HG03521 (cell line): ENCODE data around the gene DCTN3.
A peak's percentile ranks its signal among the peaks of the same experiment; 100 is the strongest.

Source experiments
- ATAC-seq: cut with Tn5 transposase; IDR thresholded peaks from one replicate; pipeline ENCODE4 v1.9.1; 2021; ENCODE audit warnings: mild to moderate bottlenecking, moderate library complexity; ENCODE audit not compliant: unreplicated experiment

DCTN3 gene

DNA sequence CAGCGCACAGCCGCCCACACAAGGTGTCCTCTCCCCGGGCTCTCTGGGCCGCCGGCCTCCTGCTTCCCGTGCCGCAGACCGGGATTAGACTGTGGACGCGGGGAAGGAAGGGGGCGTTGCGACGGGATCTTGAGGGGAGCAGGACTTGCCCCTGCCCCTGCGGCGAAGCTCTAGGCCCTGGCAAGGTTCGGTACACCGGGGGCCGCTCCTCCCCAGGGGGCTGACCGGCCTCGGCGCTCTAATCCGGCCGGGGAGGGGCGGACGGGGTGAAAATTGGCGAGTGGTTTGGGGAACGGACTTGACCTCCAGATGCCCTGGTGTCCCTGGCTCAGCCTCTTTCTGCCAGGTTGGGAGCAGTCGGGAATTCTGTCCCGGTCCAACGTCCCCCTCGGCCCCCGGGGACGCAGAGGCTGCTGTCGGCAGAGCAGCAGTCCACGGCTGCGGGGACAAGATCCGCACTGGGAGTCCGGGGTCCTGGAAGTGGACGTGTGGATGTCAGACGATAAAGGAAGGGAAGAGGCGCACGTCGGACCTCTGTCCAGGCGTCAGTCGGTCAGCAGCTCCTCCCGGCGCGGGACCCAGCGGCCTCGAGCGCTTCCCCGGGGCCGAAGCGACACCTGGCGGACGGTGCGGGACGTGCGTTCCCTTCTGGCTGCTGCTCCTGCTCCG, 28.9 kb downstream of the DCTN3 start:
- ATAC-seq, result peak; percentile 67

GRCh38 chr9:34590381-34591247, 29.7 kb downstream of the DCTN3 start:
- no peak for ATAC-seq

- ATAC-seq, result no peak
These were observed 30.5 kb downstream of the DCTN3 start, which contains the start of gene CNTFR for GRCh38 chr9:34589636-34590380. Gene CNTFR, minus strand, starts transcription at chr9:34589724. Its CDS starts 20,743 bp downstream, at chr9:34568981.

DNA sequence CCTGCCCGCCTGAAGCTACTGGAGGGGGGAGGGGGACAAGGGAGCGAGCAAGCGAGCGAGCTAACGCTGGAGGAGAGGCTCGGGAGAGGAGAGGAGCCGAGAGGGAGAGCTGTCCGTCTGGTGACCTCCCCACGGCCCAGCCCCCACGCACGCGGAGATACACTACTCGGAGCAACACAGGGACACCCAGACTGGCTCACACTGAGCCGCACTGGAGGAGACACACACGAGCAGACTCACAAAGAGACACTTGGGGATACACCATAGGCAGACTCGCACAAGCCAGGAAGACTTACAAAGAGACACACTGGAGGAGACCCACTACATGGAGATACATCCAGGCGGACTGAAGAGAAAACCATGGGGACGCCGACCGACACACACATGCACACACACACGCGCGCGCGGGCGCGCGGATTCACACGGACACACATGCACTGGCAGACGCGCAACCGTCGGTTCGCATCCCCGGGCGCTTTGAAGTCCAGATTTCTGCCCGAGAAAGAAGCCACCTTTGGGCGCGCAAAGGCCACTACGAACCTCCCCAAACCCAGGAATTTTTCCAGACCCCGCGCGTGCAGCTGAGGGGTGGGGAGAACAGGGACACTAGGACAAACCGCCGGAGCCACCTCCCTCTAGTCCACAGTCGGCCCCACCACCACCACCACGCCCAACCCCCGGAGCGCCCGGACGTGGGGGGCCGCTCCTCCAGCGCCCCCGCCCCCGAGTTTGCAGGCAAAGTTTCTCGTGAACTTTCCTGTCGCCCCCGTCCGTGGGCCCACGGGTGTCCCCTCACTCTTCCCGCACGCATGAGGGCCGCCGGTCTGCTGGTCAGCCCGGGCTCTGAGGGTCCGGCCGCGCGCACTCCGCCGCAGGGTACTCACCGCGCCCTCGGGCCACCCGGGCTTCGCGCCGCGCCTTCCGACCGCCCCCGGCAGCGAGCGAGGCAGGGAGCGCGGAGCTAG, 31.3 kb downstream of the DCTN3 start:
- no peak for ATAC-seq

GRCh38 chr9:34587271-34587670, 33.0 kb downstream of the DCTN3 start:
- no peak for ATAC-seq

DNA sequence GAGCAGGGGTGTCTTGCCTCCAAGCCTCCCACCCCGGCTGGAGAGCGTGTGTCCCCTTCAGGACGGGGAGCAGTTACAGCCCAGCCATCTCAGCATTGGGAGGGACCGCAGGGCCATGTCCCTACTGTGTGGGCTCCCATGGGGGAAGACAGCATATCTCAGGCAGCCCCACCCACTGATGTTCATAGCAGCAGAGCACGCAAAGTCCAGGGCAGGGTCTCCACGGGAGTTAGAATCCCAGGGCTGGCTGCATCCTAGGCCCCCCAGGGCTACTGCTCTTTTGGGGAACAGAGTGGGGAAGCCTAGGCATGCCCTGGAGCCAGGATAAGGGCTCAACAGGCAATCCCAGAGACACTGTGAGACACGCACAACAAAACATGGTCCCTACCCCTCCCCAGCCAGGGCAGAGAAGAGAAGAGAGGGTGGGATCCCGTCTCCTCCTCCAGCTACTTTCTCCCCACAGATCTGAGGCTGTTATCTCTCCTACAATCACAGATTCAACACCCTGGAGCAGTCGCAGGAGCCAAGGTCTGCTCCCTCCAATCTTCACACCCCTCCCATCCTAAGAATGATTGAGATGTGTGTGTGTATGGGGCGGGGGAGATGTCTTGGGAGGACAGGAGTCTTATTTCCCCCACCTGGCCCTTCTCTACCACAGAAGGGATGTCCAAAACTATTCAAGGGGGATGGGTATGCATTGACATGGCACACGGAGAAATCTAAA, 34.2 kb downstream of the DCTN3 start:
- no peak for ATAC-seq

DNA sequence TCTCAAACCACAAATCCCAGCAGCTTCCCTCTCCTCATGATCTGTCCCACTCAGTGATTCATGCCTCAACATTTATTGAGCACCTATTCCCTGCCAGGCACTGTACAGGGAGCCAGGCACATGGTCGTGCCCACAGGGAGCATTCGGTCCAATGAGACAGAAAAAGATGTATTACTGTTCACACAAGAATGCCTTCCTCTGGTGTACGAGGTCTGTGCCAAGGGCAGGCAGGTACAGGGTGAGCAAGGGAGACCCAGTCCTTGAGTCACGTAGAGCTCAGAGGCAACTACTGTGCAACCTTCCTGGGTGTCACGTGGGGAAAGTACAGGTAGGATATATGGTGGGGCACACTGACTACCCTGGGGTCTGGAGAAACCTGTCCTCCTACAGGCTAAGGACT, 35.3 kb downstream of the DCTN3 start:
- ATAC-seq, result no peak

- ATAC-seq, result no peak
These were observed 37.5 kb downstream of the DCTN3 start for GRCh38 chr9:34582787-34583186.

- ATAC-seq, result no peak
These were observed 39.0 kb downstream of the DCTN3 start for GRCh38 chr9:34581318-34581717.

- ATAC-seq, result no peak
These were observed 39.9 kb downstream of the DCTN3 start for GRCh38 chr9:34580358-34580757.

GRCh38 chr9:34579808-34580163, 40.5 kb downstream of the DCTN3 start:
- ATAC-seq, result no peak

DNA sequence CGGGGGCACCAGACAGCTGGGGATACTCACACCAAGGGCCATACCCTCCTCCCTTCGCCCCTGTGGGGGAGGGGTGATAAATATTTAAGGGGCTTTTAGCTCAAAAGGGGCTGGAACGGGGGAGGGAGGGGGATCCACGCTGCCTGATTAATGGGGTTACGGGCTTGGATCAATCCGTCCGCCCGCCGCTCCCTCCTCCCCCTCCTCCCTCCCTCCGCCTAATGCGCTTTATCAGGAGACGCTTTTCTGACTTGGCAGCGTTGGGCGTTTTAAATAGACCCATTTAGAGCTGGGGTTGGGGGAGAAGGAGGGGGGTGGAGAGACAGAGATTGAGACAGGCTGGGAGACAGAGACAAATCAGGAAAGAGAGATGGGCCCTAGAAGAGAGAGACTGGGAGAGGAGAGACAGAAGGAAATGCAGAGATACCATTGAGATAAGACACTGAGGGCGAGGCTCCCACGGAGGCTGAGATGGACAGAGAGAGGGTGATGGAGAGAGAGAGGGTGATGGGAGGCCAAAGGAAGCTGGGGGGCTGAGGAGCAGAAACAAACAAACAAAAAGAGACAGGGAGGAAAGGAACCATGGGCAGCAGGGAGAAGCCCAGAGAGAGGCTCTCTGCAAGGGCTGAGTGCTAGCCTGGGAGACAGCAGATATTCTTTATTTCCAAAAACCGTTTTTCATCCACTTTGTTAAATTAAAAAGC, 41.0 kb downstream of the DCTN3 start:
- no peak for ATAC-seq

GRCh38 chr9:34578241-34579103, 41.8 kb downstream of the DCTN3 start:
- no peak for ATAC-seq

DNA sequence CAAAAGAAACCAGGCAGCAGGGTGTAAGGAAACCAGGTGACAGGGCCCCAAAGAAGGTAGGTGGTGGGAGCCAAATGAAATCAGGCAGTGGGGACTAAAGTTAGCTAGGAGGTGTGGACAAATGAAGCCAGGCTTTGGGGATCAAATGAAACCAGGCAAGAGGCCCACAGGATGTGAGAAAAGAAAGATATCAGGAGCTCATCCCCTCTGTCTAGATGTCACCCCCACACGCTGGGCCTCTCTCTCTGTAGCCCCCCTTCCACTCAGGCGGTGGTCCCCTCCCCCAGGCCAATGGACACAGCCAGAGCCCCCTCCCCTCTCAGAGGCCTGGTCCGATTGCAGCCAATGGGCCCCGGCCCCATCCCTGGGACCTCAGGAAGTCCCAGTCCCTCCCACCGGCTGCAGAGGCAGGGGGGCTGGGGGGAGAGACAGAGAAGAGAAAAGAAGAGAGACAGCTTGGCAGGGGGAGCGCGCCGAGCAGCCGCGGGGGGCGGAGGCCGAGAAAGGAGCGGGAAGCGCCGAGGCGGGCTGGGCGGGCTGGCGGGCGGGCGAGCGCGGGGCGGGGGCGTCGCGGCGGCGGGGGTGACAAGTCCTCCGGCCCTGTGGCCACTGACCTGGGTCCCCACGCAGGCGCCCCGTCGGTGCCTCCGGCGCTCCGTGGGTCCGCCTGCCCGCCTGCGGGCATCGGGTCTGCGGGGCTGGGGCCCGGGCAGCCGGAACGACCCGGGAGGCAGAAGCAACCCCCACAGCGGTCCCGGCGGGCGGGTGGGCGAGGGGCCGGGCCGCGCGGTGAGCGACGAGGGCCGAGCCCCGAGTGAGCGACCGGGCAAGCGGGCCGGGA, 42.7 kb downstream of the DCTN3 start:
- ATAC-seq, result no peak

DNA sequence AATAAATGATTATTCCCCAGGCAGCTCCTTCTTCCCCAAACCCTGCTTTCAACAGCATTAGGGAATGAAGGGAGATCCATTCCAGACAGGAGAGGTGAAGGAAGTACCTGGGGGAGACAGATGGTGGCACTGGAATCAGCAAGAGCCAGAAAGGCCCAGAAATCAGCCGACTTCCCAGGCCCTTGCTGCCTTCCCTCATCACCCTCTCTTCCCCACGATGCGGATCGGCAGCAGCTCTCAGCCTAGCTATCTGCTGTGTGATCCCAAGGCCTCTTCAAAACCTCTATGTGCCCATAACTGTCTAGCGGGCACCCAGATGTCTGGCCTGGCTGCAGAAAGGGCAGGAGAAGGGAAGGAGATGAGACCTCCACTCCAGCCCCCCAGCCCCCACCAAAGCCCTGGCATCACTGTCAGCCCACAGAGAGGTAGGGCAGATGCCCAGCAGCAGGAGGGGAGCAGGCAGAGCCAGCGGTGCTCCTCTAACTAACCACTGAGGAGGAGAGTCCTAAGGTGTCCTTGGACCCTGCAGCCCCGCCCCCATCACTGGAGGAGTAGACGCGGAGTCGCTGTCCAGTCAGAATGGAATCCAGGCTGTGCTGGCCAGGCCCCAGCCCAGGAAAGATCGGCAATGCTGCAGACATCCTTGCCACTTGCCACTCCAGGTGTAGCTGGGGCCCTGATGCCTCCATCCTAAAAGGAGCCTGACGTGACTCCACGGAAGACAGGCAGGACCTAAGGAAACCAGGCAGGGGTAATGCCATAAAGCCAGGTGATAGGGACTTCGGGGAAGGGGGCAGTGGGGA, 43.5 kb downstream of the DCTN3 start:
- ATAC-seq, result no peak

- no peak for ATAC-seq
These were observed 44.3 kb downstream of the DCTN3 start for GRCh38 chr9:34575862-34576596.
